Loucy (cell line): Measurements from ENCODE around the gene ATP11C.

Source experiments
- H2AFZ ChIP-seq: fragments of 200-600 bp; sonication (generic); 2 replicates; pipeline ENCODE4 v1.6.0; 2016; ENCODE audit warnings: antibody characterized with exemption, mild to moderate bottlenecking, low read length, moderate library complexity
- H3F3A ChIP-seq: fragments of 200-600 bp; 2 replicates; pipeline ENCODE4 v1.6.0; 2016; ENCODE audit warnings: antibody characterized with exemption, low read depth, mild to moderate bottlenecking
- H3K27me3 ChIP-seq: fragments of 200-600 bp; sonication (generic); 2 replicates; pipeline ENCODE4 v1.6.1; 2014; ENCODE audit warnings: low read length, mild to moderate bottlenecking; ENCODE audit not compliant: insufficient read depth, poor library complexity, severe bottlenecking
- H3K36me3 ChIP-seq: fragments of 200-600 bp; sonication (generic); 2 replicates; pipeline ENCODE4 v1.6.1; 2016; ENCODE audit warnings: low read length; ENCODE audit not compliant: insufficient read depth
- H3K4me1 ChIP-seq: fragments of 200-600 bp; sonication (generic); 2 replicates; pipeline ENCODE4 v1.5.1; 2014; ENCODE audit warnings: low read length, mild to moderate bottlenecking; ENCODE audit not compliant: insufficient read depth, poor library complexity, severe bottlenecking
- H3K4me2 ChIP-seq: fragments of 200-600 bp; sonication (generic); 2 replicates; pipeline ENCODE4 v1.6.0; 2014; ENCODE audit warnings: antibody characterized with exemption, low read length, low read depth, mild to moderate bottlenecking; ENCODE audit not compliant: poor library complexity, severe bottlenecking
- H3K4me3 ChIP-seq: fragments of 200-600 bp; sonication (generic); 2 replicates; pipeline ENCODE4 v1.5.1; 2014; ENCODE audit warnings: low read length, mild to moderate bottlenecking, mixed read lengths; ENCODE audit not compliant: poor library complexity, severe bottlenecking
- H3K79me2 ChIP-seq: fragments of 200-600 bp; sonication (generic); 2 replicates; pipeline ENCODE4 v1.6.1; 2014; ENCODE audit warnings: low read length; ENCODE audit not compliant: insufficient read depth
- H3K9ac ChIP-seq: fragments of 200-600 bp; sonication (generic); 2 replicates; pipeline ENCODE4 v1.6.0; 2014; ENCODE audit warnings: mild to moderate bottlenecking, low read depth, low read length, moderate library complexity; ENCODE audit not compliant: poor library complexity, severe bottlenecking
- H3K9me2 ChIP-seq: fragments of 200-600 bp; sonication (generic); replicated peaks from 2 replicates; pipeline ENCODE4 v1.6.1; 2016; ENCODE audit warnings: low read depth, low read length, mixed read lengths
- H3K9me3 ChIP-seq: fragments of 200-600 bp; sonication (generic); 2 replicates; pipeline ENCODE4 v1.6.1; 2014; ENCODE audit warnings: mild to moderate bottlenecking, antibody characterized with exemption, low read length, low read depth; ENCODE audit not compliant: insufficient read depth
- H4K20me1 ChIP-seq: fragments of 200-600 bp; sonication (generic); 2 replicates; pipeline ENCODE4 v1.6.0; 2014; ENCODE audit warnings: antibody characterized with exemption, low read length, mild to moderate bottlenecking; ENCODE audit not compliant: insufficient read depth, poor library complexity, severe bottlenecking
- CTCF ChIP-seq: fragments of 200-600 bp; sonication (generic); conservative IDR thresholded peaks from 2 replicates; pipeline ENCODE4 v1.5.1; 2014; ENCODE audit warnings: mild to moderate bottlenecking, antibody characterized with exemption, low read length
- EZH2phosphoT487 ChIP-seq: fragments of 200-600 bp; IDR thresholded peaks from 2 replicates; pipeline ENCODE4 v1.6.1; 2018; ENCODE audit warnings: antibody characterized with exemption, mild to moderate bottlenecking, moderate library complexity, borderline replicate concordance

Gene ATP11C

GRCh38 chrX:139724626-139725025 is 208.2 kb downstream of the ATP11C start:
- no peaks in the 10 kb centered on the region for H3K4me1 ChIP-seq
- no peaks in the 10 kb centered on the region for H3F3A ChIP-seq
- H4K20me1 ChIP-seq, result no peaks in the 10 kb centered on the region
- no peak overlapping the region for H3K9ac ChIP-seq
- H3K4me3 ChIP-seq, result no peak overlapping the region
- H3K9me3 ChIP-seq, result no peaks in the 10 kb centered on the region
- H3K36me3 ChIP-seq, result no peaks in the 10 kb centered on the region
- no peak overlapping the region for H2AFZ ChIP-seq
- no peaks in the 10 kb centered on the region for H3K27me3 ChIP-seq
- no peaks in the 10 kb centered on the region for H3K79me2 ChIP-seq
- TF ChIP-seq EZH2phosphoT487, result no peak
- TF ChIP-seq CTCF, result no peak
- H3K9me2 ChIP-seq, result no peaks in the 10 kb centered on the region
- H3K4me2 ChIP-seq, result no peak overlapping the region

DNA sequence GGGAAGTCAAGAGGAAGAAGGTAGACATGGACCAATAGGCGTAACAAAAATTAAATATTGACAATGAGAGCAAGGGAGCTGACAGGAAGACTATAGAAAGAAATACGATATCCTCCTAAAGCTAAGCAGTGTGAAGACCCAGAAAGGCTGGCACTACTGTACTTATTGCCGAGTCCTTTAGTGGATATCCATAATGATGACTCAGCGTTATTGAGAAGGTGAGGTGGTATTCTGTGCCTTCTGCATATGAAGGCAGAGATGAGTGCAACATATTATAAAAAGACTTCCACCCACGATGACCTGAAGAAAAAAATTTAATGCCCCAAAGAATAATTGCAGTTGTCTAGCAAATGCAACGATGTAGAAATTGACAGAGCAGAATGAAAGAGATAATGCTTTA is 211.9 kb downstream of the ATP11C start:
- Histone ChIP-seq H3K36me3 (no peaks in the 10 kb centered on the region), H2AFZ (no peak overlapping the region), H3K4me1 (no peaks in the 10 kb centered on the region), H4K20me1 (no peaks in the 10 kb centered on the region), H3K9ac (no peak overlapping the region), H3K9me3 (no peaks in the 10 kb centered on the region), H3K27me3 (no peaks in the 10 kb centered on the region), H3K9me2 (no peaks in the 10 kb centered on the region), H3K79me2 (no peaks in the 10 kb centered on the region), H3K4me2 (no peak overlapping the region), H3K4me3 (no peak overlapping the region), H3F3A (no peaks in the 10 kb centered on the region)
- no peak for TF ChIP-seq EZH2phosphoT487
- no peak for TF ChIP-seq CTCF

- H3K9ac ChIP-seq, result no peak overlapping the region
- H3K27me3 ChIP-seq, result no peaks in the 10 kb centered on the region
- no peak for TF ChIP-seq EZH2phosphoT487
- TF ChIP-seq CTCF, result no peak
- no peaks in the 10 kb centered on the region for H3K4me1 ChIP-seq
- no peaks in the 10 kb centered on the region for H3K79me2 ChIP-seq
- no peaks in the 10 kb centered on the region for H4K20me1 ChIP-seq
- H3F3A ChIP-seq, result no peaks in the 10 kb centered on the region
- H2AFZ ChIP-seq, result no peak overlapping the region
- H3K36me3 ChIP-seq, result no peaks in the 10 kb centered on the region
- H3K9me2 ChIP-seq, result no peaks in the 10 kb centered on the region
- H3K4me2 ChIP-seq, result no peak overlapping the region
- H3K4me3 ChIP-seq, result no peak overlapping the region
- no peaks in the 10 kb centered on the region for H3K9me3 ChIP-seq
Measured at GRCh38 chrX:139720136-139720535, 212.7 kb downstream of the ATP11C start.
